Stimulated activated CD4-positive, alpha-beta T cell treated with anti-CD3 and anti-CD28 coated beads, Interleukin-4, amount 100 ng/mL, for 1 hour (primary cell): ENCODE measurements around the gene AMIGO1.
A peak's percentile ranks its signal among the peaks of the same experiment; 100 is the strongest.

Source experiments
- DNase-seq: peaks from one replicate; pipeline ENCODE4 v3.0.0-alpha.2; 2020

The AMIGO1 gene

DNA sequence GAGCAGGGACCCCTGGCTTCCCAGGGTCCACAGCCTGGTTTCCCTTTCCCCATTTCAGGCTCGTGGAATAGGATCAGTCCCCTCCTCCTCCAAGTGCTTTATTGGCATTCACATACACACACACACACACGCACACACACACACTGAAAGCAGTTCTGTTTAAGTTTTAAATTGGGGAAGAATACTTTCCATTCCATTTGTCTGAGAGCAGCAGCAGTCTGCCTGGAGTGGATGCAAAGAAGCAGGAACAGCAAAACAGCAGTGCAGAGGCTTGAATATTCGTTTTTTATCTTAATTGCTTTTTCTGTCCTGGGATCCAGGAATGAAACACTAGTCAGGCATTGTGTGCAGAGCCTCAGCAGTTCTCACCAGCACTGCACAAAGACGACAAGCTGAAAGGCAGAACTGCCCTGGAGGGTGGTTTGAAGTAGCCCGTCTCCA, 8.6 kb downstream of the AMIGO1 start:
- DNase-seq = no peak

DNA sequence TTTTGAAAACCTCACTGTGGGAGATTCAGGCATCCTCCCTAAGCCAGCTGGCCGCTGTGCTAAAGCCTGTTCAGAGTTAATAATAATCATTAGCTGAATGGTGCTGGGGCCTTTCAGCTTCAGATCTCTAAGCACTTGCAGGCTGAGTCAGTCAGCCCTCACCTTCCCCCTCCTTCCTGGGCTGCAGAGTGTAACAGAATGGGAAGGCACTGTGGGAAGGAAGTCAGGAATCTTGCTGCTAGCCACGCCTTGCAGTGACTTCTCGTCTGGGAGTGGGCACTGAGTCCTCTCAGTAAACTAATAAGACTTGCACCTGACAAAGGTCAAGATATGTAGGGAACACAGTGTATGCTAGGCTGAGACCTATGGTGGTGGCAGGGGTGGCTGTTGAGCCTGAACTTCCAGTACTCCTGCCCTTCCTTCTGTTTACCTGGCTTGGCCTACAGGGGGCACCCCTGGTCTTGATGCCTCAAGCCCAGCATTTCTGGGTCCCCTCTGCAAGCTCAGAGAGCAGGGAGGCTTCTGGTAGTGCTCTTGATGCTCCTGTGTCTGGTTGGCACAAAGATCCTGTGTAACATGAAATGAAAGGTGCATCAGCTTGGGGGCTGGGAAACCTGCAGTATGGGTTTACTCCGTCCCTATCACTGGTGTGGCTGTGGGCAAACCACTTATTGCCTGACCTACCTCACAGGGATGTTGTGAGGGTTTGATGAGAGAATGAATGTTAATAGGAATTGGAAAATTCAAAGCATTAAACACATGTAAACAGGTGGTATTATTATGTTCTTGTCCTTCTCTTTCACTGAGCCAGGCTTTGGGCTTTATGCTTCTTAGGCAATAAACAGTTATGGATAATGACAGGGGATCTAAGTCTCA, 9.6 kb downstream of the AMIGO1 start:
- DNase-seq = peak; percentile 63

DNA sequence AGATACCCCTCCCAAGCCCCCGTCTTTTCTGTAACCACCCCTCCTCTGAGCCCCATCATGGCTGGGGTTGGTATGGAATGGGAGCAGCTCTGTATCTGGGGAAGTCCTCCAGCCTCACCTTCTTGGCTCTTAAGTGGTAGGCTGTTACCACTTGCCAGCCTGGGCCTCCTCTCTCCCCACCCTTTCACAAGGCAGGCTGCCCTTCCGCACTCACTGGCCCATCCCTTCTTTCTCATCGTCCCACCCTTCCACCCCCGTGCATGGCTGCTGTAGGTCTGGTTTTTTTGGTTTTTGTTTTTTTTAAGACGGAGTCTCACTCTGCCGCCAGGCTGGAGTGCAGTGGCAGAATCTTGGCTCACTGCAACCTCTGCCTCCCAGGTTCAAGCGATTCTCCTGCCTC, 10.4 kb downstream of the AMIGO1 start:
- DNase-seq = no peak

DNA sequence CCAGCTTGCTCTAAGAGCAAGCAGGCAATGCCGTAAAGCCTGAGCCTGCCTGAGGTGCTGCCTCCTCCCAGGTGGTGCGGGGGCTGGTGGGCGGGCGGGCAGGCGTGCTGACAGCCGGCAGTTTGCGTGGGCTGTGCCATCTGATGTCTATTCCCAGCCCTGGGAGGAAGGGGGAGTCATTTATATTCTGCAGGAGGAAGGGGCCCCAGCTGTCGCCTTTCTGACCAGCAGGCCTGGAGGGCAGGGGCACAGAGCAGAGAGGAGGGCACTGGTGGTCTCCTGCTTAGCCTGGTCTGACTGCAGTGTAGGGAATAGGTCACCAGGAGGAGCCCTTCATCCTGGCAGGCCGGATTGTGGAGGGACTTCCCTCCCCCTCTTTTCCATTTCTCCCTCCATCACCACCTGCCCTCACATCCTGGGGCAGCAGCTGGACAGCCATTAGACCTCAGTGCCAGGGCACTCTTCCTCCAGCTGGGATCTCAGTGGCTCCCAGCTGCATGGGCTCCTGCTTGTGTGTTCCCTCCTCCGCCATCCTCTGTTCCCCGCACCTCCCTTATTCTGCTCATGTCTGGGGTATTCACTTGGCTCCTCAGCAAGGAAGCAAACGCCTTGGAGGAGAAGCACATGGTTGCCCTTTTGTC, 11.2 kb downstream of the AMIGO1 start:
- peak; percentile 43 for DNase-seq

DNA sequence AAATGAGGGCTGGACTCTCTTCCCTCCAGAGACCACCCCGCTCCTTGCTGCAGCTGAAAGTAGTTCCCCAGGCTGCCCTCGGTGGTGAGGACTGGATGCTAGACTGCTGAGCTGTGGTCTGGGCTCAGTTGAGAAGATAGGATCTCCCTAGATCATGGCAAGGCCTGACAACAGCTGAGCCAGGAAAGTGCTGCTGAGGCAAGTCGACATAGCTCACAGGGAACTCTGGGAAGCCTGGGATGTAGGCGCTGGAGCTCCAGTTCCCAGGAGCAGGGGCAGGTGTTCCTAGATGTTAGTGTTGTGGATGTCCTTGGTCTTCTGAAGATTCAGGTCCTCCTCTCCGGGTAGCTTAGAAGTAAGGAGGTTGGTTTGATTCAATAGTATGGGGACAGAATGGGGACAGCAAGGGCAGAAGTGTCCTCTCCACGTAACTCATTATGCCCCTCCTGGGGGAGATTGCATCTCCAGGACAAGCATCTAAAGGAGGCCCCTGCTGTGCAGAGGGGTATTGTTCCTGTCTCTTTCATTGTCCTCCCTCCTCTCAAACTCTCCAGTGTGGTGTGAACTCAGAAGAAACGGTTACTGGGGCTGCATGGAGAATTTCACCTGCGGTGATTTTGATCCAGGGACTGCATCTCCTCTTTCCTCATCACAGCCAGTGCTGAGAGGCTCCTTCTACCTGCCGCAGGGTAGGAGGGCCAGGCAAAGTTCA, 11.9 kb downstream of the AMIGO1 start:
- no peak for DNase-seq

DNA sequence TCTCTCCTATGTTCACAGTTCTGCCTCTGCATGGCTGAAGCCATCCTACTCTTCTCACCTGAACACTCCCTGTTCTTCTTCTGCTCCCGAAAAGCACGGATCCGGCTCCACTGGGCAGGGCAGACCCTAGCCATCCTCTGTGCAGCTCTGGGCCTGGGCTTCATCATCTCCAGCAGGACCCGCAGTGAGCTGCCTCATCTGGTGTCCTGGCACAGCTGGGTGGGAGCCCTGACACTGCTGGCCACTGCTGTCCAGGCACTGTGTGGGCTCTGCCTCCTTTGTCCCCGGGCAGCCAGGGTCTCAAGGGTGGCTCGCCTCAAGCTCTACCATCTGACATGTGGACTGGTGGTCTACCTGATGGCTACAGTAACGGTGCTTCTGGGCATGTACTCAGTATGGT, 13.8 kb downstream of the AMIGO1 start:
- no peak for DNase-seq

DNA sequence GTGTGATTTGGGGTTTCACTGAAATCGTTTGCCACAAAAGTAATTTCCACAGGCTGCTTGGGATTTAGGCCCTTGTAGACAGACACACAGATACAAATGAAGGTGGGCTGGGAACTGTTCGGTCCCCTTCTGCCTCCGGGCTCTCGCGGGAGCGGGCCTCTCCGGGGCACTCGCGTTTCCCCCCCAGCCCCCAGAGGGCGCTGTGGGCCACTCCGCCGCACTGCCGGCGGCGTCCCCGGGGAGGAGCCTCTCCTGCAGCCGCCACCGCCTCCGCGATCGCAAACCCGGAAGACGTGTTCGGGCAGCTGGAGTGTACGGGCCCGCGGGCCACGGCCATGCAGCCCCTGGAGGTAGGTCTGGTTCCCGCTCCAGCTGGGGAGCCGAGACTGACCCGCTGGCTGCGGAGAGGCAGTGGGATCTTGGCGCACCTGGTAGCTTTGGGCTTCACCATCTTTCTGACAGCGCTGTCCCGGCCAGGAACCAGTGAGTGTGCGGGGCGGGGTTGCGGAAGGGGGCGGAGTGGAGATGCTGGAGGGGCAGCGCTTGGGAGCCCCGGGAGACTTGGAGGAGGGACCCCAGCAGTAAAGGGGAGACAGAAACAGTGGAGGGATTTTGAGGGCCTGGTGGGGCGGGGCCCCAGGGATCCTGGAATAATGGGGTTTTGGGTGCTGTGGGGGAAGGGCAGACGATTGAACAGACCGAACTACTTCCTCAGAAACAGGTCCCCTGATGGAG, 15.6 kb downstream of the AMIGO1 start, which contains the start of gene CYB561D1:
Gene CYB561D1, plus strand, starts transcription at position 290 of the 735 bp plus-strand sequence. Its CDS starts 46 bp downstream, at position 336.
- peak; percentile 92 for DNase-seq

DNA sequence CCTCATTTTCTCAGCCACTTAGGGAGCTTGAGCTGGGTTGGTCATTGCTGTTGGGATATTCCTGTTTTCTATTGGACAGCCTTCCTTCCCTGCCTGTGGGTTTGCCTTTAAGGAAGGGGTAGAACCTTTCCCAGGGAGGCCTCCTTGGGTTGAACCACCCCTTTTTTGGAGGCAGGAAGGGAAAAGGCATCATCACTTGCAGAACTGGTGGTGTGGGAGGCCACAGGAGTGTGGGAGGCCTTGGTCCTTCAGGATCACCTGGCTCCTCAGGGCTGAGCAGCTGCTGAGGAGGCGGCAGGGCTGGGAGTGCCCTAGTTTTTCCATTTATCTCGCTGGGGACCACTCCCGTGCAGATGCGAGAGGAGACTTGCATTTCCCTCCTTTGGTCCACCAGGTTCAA, 16.3 kb downstream of the AMIGO1 start:
- DNase-seq = no peak

DNA sequence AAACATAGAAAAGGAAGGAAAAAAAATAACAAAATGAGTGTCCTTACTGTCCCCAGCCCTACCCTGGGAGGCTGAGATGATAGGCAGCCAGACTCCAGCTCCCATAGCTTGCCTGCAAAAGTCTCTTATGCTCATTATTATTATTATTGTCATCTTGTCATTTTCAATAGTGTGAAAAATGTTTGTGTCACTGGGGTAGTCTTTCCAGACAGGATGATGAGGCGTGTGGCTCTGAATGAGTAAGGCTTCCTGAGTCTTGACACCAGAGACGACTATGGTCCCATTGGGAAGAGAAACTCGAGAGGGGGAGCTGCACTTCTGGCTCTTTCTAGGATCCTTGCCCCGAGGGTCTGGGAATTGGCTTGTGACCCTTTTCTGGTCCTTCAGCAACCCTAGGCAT, 16.7 kb downstream of the AMIGO1 start:
- no peak for DNase-seq

DNA sequence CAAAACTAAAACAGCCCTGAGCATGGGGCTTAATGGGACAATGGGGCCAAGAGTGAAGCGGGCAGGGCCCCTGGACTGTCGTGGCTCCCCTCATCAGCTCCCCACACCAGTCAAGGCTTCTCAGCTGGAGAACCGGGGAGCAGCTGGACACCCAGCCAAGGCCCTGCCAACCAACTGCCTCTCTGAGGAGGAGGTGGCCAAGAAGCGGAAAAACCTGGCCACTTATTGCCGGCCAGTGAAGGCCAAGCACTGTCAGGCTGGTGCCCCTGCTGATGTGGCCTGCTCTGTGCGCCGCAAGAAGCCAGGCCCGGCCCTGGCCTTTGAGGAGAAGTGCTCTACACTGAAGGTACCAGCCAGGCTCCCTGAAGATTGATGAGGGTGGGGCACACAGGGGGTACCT, 18.2 kb downstream of the AMIGO1 start:
- no peak for DNase-seq

DNA sequence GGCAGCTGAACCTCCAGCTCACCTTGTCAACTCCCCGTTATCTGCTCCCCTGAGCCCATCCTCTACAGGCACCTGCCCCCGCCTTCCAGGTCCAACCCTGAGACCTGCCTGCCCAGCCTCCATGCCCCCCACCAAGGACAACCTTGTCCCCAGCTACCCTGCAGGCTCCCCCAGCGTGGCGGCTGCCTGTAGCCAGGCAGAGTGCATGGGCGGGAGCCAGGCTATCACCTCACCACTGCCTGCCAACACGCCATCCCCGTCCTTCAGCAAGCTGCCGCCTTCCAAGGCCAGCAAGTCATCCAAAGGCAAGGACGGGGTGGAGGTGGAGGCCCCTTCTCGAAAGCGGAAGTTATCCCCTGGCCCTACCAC, 18.6 kb downstream of the AMIGO1 start:
- no peak for DNase-seq

DNA sequence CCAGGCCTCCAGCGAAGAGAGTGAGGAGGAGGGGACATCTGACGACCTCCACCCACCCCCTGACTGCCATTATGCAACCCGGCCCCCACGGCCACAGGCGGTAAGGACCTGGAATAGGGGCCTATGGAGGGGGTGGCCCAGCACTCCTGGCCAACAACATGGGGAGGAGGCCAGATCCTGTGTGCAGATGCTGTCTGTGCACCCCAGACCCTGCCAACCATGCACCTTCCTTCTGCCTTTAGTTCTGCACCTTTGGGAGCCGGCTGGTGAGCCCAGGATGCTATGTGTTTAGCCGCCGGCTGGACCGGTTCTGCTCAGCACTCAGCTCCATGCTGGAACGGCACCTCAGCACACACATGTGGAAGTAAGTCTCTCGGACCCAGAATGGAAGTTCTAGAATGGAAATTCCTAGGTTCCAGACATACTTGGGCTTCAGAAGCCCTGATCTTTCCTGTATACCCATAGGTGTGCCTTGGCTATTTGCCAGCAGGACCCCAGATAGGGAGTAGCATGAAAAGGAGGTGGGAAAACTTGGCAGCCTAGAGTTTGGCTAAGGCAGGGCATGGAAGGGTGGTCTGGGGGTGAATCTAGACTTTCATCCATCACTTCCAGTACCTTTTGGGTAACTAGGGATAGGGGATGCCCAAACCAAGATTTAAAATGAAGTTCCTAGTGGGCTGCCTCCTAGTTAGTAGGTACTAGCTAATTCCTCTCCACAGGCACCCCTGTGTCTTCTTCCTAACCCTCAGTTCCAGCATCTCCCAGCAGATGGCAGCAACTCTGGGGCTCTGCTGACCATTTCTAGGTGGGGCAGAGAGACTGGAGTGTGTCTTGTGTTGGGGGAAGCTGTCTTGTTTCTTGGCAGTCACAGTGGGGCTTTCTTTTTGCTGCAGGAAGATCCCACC, 19.2 kb downstream of the AMIGO1 start:
- DNase-seq = peak; percentile 76

DNA sequence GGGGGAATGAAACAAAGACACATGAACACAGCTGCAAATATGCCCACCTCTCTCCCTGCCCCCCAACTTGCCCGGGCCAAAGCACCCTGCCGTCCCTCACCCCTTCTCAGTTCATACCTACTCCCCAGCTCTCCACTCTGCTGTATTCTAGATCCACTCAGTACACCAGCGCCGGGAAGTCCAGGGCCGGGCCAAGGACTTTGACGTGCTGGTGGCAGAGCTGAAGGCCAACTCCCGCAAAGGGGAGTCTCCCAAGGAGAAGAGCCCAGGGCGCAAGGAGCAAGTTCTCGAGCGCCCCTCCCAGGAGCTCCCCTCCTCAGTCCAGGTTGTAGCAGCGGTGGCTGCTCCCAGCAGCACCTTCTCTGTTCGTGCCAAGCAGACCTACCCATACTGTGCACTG, 20.8 kb downstream of the AMIGO1 start:
- no peak for DNase-seq

DNA sequence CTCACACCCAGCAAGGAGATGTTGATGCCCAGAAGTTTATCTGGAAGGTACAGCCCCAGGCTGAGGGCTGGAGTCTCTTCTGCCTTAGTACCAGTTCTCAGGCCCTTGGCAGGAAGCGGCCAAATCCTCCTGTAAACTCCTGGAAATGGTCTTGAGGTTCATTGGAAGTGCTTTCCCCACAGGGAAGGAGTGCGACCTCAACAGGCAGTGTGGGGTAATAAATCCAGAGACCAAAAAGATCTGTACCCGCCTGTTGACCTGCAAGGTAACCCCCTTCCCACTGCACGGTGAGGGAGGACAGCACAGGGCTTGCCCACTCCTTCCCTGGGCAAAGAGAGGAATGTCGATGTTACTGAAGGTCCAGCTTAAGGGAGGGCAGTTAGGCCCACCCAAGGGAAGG, 21.3 kb downstream of the AMIGO1 start:
- no peak for DNase-seq

DNA sequence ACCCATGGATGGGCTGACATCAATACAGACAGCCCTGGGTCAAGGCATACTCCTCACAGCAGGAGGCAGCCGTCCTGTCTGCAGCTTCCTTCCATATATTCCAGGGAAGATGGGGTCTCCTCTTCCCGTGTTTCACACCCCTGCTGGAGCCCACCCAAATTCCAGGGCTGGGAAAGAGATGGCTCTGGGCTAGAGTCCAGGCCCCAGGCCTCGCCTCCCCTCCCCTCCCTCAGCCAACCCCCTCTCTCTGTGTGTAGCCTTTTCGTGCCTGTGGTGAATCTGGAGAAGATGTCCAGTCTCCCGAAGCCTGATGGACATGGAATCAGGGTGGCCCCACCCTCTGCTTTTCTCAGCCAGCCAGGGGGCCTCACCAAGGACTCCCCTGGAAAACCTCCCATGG, 22.3 kb downstream of the AMIGO1 start:
- DNase-seq = no peak

DNA sequence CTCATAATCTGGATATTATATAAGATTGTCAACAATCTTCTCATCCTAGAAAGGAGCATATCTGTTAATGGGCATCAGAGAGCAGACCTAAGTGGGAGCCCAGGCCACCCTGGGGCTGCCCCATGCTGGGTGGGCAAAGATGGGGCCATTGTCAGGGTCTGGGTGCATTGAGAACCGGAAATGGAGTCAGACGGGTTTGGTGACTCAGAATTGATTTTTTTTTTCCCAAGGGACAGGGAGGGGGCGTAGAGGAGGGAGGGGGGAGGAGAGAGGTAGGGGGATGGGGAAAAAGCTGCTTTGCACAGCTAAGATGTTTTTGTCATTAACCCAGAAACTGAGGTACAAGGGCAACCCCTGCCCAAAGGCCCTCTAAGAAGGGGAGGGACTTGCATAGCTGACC, 24.5 kb downstream of the AMIGO1 start:
- DNase-seq = no peak

DNA sequence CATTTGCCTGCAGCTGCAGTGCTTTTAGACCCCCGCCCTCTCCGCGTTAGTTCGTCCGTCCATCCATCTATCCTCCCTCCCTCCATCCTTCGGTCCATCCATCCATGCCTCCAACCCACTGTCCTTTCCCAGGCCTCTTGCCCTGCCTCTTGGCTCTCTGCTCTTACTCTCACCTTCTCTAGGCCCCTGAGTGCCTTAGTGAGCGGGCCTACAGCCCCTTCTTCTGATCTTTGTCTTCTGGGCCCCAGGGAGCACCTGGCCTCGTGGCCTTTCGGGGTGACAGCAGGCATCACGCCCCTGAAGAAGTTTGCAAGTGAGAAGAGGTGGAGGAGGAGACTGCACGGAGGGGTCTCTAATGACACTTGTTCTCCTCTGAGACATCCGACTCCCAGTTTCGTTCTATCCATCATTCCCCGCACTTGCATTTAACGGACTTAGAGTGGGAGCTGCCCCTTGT, 25.0 kb downstream of the AMIGO1 start:
- no peak for DNase-seq

DNA sequence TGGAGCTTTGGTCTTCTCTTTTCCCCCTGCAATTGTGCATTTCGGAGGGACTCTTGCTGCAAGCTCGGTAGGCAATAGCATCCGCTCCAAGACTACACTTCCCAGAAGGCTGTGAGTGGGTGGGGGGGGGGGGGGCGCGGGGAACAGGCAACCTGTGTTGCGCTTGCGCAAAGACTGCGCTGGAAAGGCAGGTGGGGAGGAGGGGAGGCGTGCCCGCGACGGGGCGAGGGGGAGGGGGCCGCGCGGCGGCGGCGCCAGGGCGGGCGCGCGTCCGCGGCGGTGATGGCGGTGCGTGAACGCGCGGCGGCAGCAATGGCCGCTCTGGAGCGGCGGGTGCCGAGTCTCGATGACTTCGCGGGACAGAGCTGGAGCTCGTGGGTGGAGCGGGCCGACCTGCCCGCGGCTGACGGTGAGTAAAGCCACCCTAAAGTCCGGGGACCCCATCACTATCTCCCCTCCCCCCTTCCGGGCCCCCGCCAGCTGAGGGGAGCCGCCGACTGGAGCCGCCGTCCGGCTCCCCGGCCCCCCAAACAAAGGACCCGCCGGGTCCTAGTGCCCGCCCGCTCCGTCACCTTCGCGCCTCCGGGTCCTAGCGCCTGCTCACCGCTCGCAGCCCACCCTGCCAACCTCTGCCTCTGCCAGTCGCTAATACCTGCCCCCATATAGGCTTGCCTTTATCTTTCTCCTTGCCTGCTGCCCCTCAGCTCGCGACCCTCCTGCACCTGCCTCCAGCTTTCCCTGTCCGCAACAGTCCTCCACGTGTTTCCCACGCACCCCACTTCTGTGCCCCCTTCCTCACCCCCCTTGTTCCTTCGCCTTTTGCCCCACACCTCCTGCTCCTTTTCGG, 25.6 kb downstream of the AMIGO1 start, which contains the start of gene ATXN7L2:
Gene ATXN7L2, plus strand, starts transcription at position 234 of the 847 bp plus-strand sequence. Its CDS starts 49 bp downstream, at position 283.
- DNase-seq = peak; percentile 90

DNA sequence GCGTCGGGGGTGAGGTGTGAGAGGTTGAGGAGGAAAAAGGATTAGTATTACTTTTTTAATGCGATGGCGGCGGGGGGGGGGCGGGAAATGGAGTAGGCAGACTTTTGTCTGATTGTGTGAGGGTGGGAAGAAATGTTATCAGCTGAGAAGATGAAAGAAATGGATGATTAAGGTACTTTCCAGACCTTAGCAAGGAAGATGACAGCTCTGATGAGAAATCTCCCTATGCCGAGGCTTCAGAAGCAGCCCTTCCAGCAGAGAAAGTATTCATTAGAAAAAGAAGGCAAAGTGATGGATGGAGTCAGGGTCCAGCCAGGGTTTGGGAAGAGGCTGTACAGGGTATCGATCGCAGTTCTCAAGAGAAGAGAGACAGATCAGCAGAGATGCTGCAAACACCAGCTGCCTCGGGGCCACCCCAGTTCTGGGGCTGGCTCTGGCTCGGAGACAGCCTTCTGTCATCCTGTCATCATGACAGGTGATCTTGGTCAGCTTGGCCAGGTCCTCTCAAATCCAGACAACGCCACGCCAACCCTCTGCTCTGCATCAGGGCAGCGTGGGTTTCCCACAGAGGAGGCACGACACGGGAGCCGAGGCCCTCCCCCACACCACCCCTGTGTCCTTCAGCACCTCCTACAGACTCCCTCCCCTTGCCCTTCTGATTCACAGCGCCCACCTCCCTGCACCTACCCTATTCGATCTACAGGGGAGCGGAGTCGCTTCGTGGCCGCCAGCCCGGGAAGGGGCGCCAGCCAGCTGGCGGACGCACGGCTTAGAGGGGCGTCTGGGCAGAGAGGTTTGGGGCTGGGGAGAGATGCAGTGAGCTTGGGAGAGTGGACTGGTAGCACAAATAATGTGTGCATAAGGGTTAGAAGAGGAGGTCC, 26.5 kb downstream of the AMIGO1 start:
- DNase-seq = peak; percentile 29

DNA sequence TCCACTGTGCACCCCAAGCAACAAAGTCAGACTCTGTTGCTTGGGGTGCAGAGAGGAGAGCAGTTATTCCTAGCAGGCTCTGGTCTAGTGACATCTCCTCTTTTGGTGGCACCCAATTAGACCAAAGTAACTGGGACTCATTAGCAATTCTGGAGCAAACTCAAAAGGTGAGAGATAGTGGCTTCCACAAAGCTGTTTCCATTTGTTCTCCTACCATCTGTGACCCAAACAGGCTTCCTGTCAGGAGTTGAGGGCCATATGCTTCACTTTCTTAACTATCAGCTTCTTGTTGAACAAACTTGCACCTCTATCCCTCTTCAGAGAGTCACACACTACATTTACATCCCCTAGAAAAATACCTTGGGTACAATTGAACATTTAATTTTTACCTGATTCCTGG, 27.3 kb downstream of the AMIGO1 start:
- DNase-seq = no peak
